HG02571 (cell line): Measurements from ENCODE around the gene DNAI4.
"Not testable (repeated sequence)": the region's sequence is repeated elsewhere in the genome, so short reads cannot be mapped to it uniquely, and the experiment has no call there.

Experiments
- ATAC-seq: cut with Tn5 transposase; IDR thresholded peaks from one replicate; pipeline ENCODE4 v1.9.1; 2021; ENCODE audit warnings: mild to moderate bottlenecking, moderate library complexity; ENCODE audit not compliant: unreplicated experiment

DNAI4 gene

GRCh38 chr1:66833112-66833511 lies 91.5 kb downstream of the DNAI4 start:
- ATAC-seq = no peak

GRCh38 chr1:66831529-66832239 lies 93.0 kb downstream of the DNAI4 start:
- ATAC-seq = no peak

- ATAC-seq = no peak
Observed at GRCh38 chr1:66824771-66825170, 99.9 kb downstream of the DNAI4 start.

- ATAC-seq = no peak
Observed at GRCh38 chr1:66809736-66810326, 114.8 kb downstream of the DNAI4 start.

- no peak for ATAC-seq
Observed at GRCh38 chr1:66809245-66809644, 115.4 kb downstream of the DNAI4 start.

GRCh38 chr1:66795839-66796238 lies 128.8 kb downstream of the DNAI4 start:
- not testable (repeated sequence) for ATAC-seq

- no peak for ATAC-seq
Observed at GRCh38 chr1:66791621-66792610, 132.7 kb downstream of the DNAI4 start.

- no peak for ATAC-seq
Observed at GRCh38 chr1:66788231-66788939, 136.3 kb downstream of the DNAI4 start.

GRCh38 chr1:66787641-66788040 lies 137.0 kb downstream of the DNAI4 start:
- ATAC-seq = no peak

- ATAC-seq = not testable (repeated sequence)
Observed at GRCh38 chr1:66785800-66786199, 138.9 kb downstream of the DNAI4 start.

- ATAC-seq = no peak
Observed at GRCh38 chr1:66779475-66780078, 145.1 kb downstream of the DNAI4 start.

GRCh38 chr1:66778969-66779368 lies 145.7 kb downstream of the DNAI4 start:
- no peak for ATAC-seq

GRCh38 chr1:66778266-66778665 lies 146.4 kb downstream of the DNAI4 start:
- no peak for ATAC-seq

- no peak for ATAC-seq
Observed at GRCh38 chr1:66777831-66778230, 146.8 kb downstream of the DNAI4 start.

GRCh38 chr1:66775646-66776045 lies 149.0 kb downstream of the DNAI4 start:
- no peak for ATAC-seq

- ATAC-seq = no peak
Observed at GRCh38 chr1:66774438-66774837, 150.2 kb downstream of the DNAI4 start.

- ATAC-seq = no peak
Observed at GRCh38 chr1:66773227-66773626, 151.4 kb downstream of the DNAI4 start.

GRCh38 chr1:66770694-66771093 lies 154.0 kb downstream of the DNAI4 start:
- ATAC-seq = no peak

- no peak for ATAC-seq
Observed at GRCh38 chr1:66770240-66770639, 154.4 kb downstream of the DNAI4 start.

GRCh38 chr1:66769512-66770229 lies 155.0 kb downstream of the DNAI4 start:
- no peak for ATAC-seq
